H1 (cell line): ENCODE results near the gene ALPL. TPM values are rescaled to one million over a fixed set of nuclear protein-coding genes. Genes with fewer than 3 reads are reported as not detected.

Experiments used
- CHD7 ChIP-seq: fragments of 300-600 bp; sonication (generic); IDR thresholded peaks from 2 replicates; pipeline ENCODE4 v1.7.1; 2012; ENCODE audit warnings: low read length, moderate library complexity, mild to moderate bottlenecking, inconsistent platforms; ENCODE audit not compliant: insufficient replicate concordance
- TCF12 ChIP-seq: IDR thresholded peaks from 2 replicates; pipeline ENCODE4 v1.6.1; 2011; ENCODE audit warnings: low read depth, mild to moderate bottlenecking, low read length
- polyA plus RNA-seq, 7 experiments: library from polyadenylated mRNA; depleted of rRNA in 3 of 7; stranded (reverse) in 5 of 7; unstranded in 2 of 7; fragments of >200 nt in 5 of 7; fragments of 200-250 nt in 2 of 7; gene quantifications; 1 replicate in 5 of 7; 2 replicates in 1 of 7; 4 replicates in 1 of 7; pipeline versions ENCODE4 v1.2.1 to v1.2.3, GENCODE V29; 2011 to 2013; ENCODE audit warnings: missing spikeins in 2 of 7, mixed read lengths in 2 of 7
- total RNA-seq: library from RNA; stranded (reverse); fragmentation: NEBNext Ultra II Directional; extraction: Animal tissue kit (Norgen Biotek cat#: 25700); gene quantifications from 2 replicates; pipeline ENCODE4 v1.2.1, GENCODE V29; 2021

The ALPL gene
- total and polyA plus RNA-seq, 2 of the 8 experiments (the other 6 are each of a cell fraction or from before 2014, with no cell fraction given): 175 to 362 TPM

- TF ChIP-seq CHD7 (no peak), TCF12 (no peak)
Observed at GRCh38 chr1:21497466-21498061, 11.7 kb upstream of the ALPL start (continued).
